GM19351 (cell line): Measurements from ENCODE around the gene HDDC3.
A peak's percentile ranks its signal among the peaks of the same experiment; 100 is the strongest.
"Not testable (repeated sequence)": the region's sequence is repeated elsewhere in the genome, so short reads cannot be mapped to it uniquely, and the experiment has no call there.

ENCODE experiments used
- ATAC-seq: cut with Tn5 transposase; IDR thresholded peaks from one replicate; pipeline ENCODE4 v1.9.1; 2021; ENCODE audit warnings: mild to moderate bottlenecking, moderate library complexity; ENCODE audit not compliant: unreplicated experiment

The HDDC3 gene

GRCh38 chr15:90930861-90931574 is 1.3 kb downstream of the HDDC3 start:
- no peak for ATAC-seq

- no peak for ATAC-seq
These were observed 2.9 kb downstream of the HDDC3 start for GRCh38 chr15:90929246-90930019.

DNA sequence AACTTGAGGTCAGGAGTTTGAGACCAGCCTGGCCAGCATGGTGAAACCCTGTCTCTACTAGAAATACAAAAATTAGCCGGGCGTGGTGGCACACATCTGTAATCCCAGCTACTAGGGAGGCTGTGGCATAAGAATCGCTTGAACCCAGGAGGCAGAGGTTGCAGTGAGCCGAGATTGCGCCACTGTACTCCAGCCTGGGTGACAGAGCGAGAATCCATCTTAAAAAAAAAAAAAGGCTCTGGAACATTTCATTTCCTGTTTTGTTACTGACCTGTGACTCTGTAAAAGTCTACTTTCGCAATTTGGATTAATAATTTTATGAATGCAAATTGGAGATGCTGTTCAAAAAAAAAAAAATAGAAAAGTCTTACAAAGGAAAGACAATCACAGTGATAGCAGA is 4.2 kb downstream of the HDDC3 start:
- ATAC-seq = not testable (repeated sequence)

DNA sequence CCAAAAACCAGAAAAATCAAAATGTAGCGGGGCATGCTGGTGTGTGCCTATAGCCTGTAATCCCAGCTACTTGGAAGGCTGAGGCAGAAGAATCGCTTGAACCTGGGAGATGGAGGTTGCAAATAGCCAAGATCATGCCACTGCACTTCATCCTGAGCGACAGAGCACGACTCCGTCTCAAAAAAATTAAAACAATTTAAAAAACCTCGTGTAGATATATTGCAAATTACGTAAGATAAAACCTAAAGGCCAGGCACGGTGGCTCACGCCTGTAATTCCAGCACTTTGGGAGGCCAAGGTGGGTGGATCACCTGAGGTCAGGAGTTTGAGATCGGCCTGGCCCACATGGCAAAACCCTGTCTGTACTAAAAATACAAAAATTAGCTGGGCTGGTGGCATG is 5.6 kb downstream of the HDDC3 start:
- not testable (repeated sequence) for ATAC-seq

DNA sequence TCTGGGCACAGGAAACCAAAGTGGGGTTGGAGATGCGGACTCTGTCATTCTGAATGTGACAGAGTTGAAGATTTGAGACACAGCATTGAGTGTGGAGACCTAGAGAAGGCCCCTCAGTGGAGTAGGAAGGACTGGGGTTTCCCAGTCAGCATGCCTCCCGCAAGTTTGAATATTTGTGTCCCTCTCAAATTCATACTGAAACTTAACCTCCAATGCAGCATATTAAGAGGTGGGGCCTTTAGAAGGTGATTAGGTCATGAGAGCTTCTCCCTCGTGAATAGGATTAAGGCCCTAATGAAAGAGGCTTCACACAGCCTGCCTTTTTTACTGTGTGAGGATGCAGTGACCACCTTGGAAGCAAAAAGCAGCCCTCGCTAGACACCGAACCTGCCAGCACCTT is 8.0 kb downstream of the HDDC3 start:
- ATAC-seq = peak; percentile 72

GRCh38 chr15:90922712-90923322 is 9.5 kb downstream of the HDDC3 start:
- ATAC-seq = peak; percentile 76

GRCh38 chr15:90921887-90922286 is 10.5 kb downstream of the HDDC3 start:
- no peak for ATAC-seq

DNA sequence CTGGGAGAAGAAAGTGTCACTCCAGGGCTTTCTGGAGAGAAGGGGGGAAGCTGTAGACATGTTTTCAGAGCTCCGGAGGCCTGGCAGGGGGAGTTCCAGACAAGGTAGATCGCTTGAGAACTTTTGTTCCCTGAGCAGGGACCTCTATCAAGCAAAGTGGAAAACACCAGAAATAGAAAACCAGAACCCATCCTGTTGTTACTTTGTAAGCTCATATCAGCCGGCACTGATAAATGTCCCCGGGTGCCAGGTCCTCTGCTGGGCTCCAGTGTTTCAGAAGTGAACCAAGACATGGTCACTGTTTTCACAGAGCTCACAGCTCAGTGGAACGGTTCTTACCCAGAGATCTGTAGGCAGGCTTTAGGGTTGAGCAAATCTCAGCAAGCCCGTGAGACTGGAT is 13.5 kb downstream of the HDDC3 start:
- no peak for ATAC-seq

GRCh38 chr15:90918034-90918788 is 14.1 kb downstream of the HDDC3 start:
- no peak for ATAC-seq

DNA sequence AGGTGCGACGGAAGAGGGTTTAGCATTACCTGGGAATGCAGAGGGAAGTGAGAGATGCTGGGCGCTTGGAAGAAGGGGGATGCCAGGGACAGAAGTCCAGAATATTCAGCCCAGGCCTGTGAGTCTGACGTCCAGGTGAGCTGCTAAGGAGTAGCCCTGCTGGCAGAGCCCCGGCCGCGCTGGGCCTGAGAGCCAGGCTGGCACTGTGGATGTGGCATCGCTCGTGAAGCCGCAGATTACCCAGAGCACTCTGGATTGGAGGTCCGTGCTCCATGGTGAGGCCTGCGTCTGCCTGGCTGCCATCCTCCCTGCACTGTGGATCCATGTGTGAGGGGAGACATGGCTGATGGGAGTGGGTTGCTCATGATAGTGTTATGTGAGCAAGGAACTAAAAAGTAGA is 14.8 kb downstream of the HDDC3 start:
- ATAC-seq = no peak

DNA sequence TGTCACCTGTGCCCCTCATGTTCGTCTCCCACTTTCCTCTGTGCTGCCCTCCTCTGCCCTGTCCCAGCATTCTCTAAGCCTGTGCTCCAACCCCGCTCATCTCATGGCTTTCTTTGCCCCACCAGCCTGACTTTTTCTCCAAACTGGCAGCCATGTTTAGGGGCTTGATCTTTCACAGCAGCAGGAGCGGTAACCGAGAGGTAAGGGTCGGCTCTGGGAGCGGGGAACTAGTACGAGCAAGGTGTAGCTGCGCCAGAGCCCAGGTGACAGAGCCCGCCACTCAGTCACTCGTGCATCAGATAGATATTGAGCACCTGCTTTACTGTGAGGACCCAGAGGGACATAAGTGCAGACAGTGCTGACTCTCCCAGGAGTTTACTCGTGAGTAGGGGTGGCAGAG is 15.9 kb downstream of the HDDC3 start:
- no peak for ATAC-seq

- no peak for ATAC-seq
These were observed 16.4 kb downstream of the HDDC3 start for GRCh38 chr15:90915808-90916440.

GRCh38 chr15:90915216-90915807 is 17.0 kb downstream of the HDDC3 start:
- no peak for ATAC-seq

- no peak for ATAC-seq
These were observed 17.9 kb downstream of the HDDC3 start for GRCh38 chr15:90914305-90915080.

DNA sequence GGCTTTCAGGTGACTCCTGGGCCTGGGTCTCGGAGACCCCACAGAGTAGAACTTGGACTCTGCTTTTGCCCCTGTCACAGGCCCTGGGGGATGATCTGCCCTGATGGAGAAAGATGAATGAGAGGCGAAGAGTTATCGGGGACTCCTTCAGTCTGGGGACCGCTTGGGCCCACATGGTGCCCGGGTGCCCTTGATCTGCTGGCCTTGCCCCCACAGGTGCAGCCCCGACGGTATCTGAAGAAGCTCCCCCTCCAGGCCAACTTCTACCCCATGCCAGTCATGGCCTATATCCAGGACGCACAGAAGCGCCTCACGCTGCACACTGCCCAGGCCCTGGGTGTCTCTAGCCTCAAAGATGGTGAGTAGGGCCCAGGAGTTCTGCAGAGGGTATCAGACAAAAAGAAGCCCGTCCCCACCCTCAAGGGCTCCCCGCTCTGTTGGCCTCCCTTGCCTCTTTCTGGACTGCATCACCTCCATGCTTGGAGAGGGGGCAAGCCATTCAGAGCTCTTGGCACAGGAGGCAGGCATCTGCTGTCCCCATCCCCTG is 18.9 kb downstream of the HDDC3 start:
- ATAC-seq = no peak

DNA sequence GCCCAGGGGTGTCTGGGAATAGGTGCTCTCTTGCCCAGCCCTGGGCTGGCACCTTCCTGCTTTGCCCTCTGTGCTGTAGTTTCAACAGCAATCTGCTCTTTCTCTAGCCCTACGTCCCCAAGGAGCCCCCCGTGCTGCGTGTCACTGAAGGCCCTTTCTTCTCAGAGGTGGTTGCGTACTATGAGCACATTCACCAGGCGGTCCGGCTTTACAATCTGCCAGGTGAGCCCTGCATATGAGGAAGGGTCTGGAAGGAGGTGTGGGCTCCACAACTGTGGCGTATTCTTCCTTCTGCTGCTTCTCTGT is 19.6 kb downstream of the HDDC3 start:
- no peak for ATAC-seq

DNA sequence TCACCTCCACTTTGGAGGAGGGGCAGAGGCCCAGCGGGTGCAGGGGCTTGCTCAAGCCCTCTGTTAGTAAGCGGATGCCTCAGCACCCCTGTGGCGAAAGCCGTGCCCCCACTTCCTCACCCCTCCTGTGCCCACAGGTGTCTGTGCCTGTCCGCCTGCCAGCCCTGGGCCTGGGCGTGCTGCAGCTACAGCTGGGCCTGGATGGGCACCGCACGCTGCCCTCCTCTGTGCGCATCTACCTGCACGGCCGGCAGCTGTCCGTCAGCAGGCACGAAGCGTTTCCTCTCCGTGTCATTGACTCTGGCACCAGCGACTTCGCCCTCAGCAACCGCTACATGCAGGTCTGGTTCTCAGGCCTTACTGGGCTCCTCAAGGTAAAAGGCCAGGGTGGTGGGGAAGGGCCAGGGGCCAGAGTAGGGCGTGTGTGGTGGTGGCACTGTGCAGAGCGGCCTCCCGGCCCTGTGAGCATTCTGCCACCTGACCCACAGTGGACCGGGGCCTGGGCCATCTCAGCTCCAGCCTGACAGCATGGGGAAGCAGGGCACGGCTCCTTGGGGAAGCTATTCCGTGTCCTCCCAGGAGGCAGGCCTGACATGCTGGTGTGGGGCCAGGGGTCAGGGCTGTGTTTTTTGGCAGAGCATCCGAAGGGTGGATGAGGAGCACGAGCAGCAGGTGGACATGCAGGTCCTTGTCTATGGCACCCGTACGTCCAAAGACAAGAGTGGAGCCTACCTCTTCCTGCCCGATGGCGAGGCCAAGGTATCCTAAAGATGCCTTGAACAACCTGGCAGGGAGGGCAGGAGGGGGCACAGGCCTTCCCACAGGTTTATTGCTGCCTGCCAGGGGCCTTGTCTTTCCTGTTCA is 20.2 kb downstream of the HDDC3 start:
- ATAC-seq = no peak

DNA sequence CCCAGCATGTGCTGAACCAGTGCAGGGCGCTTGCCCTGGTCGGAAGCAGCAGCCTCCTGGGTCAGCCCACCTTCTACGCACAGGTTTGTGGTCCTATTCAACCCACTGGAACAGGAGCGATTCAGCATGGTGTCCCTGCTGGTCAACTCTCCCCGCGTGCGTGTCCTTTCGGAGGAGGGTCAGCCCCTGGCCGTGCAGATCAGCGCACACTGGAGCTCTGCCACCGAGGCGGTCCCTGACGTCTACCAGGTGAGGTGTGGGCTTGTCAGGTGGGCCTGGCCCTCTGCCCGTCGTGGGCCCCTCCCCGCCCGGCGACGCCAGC is 21.1 kb downstream of the HDDC3 start:
- no peak for ATAC-seq
